ENCODE results near the gene MFRP.
A peak's percentile ranks its signal among the peaks of the same experiment; 100 is the strongest.

MFRP gene

GRCh38 chr11:119359365-119360214 is 13.1 kb upstream of the MFRP start:
- DNase-seq (ENCODE audit: low read depth in 1 of 2, low spot score in 1 of 2), result no peak

- no peak for DNase-seq (ENCODE audit: low read depth in 1 of 2, low spot score in 1 of 2)
These were observed 10.6 kb upstream of the MFRP start for GRCh38 chr11:119357074-119357473.

DNA sequence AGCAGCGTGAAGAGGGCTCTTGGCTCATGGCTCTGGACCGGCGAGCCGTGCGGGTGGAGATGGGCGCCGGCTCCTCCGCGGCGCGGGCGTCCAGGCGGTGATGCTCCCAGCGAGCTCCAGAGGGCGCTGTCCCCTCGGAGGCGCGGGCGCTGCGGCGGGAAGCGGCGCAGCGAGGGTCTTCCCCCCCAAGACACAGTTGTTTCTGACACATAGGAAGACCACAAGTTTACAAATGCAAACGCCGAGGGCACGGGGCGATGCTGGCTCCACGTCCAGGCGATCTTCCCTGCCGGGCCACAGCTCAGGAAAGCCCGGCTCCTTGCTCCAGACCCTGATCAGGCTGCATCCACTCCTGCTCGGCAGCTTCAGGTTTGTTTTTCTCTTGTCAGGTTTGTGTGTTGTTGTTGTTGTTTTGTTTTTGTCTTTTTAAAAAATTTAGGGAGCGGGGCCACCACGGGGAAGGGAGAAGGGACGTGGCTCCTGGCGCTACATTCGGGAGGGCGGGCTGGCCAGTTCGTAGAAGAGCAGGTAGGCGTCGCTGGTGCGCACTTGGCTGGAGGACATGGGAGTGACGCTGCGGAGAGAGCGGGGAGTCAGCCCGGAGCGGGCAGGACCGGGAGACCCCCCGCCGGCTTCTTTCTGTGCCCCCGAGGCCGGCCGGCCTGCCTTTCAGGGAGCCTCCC is 10.0 kb upstream of the MFRP start:
- DNase-seq (ENCODE audit: low read depth in 1 of 2, low spot score in 1 of 2), result peak; percentile 44 to 45

GRCh38 chr11:119355091-119355843 is 8.8 kb upstream of the MFRP start:
- no peak for DNase-seq (ENCODE audit: low read depth in 1 of 2, low spot score in 1 of 2)

- no peak for DNase-seq (ENCODE audit: low read depth in 1 of 2, low spot score in 1 of 2)
These were observed 6.4 kb upstream of the MFRP start for GRCh38 chr11:119352857-119353260.

- no peak for DNase-seq (ENCODE audit: low read depth in 1 of 2, low spot score in 1 of 2)
These were observed 4.7 kb upstream of the MFRP start for GRCh38 chr11:119351232-119351631.

GRCh38 chr11:119350302-119350701 is 3.8 kb upstream of the MFRP start:
- DNase-seq (ENCODE audit: low read depth in 1 of 2, low spot score in 1 of 2), result no peak

DNA sequence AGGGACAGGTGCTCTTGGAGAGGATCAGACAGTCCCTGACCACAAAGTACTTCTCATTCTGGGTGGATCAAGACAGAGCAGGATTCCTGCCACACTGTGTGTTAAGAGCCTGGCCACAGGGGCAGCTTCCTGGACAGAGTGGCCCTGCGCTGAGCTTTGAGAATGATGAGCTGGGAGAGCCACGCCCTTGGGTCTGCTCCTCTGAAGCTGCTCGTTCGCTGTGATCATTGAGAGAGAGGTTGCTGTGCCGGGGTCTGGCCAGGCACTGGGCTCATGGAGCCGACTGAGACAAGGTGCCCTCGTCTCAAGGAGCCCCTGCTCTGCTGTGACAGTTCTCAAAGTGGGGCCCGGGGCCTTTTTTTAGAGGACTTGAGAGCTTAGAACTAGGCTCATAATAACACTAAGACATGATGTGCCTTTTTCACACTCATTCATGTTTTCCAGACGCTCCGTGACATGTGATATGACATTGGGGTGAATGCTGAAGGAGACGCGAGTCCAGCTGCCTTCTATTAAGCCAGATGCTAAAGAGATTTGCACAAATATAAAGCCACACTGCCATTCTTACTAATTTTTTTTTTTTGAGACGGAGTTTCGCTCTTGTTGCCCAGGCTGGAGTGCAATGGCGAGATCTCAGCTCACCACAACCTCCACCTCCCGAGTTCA is 1.6 kb upstream of the MFRP start:
- no peak for DNase-seq (ENCODE audit: low read depth in 1 of 2, low spot score in 1 of 2)

DNA sequence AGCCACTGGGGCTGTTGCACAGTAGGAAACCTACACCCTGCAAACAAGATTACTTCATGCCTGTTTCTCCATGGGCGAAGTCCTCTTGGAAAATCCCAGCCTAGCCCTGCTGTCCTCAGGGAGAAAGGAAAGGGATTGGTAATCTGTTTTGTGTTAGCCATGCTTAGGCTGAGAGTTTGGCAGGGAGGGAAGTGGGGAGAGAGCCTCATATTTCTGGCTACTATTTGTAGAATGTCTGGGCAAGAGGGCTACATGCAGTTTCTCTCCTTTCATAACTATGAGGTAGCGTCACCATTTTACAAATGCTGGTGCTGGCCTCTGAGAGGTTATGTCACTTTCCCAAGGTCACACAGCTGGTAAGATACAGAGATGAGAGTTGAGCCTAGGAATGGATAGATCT is 737 bp upstream of the MFRP start:
- no peak for DNase-seq (ENCODE audit: low read depth in 1 of 2, low spot score in 1 of 2)

GRCh38 chr11:119345685-119346084 is 820 bp downstream of the MFRP start:
- DNase-seq (ENCODE audit: low read depth in 1 of 2, low spot score in 1 of 2), result no peak

DNA sequence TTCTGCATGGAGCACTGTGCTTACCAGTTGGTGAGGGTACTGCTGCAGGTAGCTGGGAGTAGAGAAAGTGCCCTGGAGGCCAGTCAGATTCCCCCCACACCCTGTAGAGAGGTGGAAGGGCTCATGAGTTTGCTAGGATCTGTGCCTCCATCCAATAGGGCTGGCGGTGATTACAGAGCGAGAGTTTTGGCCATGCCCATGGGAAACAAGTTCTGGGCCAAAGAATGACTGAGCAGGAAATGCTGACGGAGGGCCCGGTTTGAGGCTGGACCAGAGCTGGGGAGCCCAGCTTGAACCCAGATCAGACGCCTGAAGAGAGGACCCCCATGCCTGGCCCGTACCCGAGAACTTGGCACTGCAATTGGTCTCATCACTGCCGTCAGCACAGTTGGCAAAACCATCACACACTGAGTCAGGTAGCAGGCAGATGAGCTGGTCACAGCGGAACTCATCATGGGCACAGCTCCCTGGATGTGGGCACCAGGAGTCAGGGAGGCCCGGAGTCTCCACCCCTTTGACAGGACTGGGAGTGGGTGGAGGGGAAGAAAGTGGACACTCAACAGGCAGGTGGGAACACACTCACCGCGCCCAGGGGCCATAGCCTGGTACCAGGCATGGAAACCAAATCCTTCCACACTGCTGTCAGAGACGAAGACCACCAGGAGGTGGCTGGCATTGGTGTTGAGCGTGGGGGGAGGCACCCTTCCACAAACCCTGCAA is 2.1 kb downstream of the MFRP start:
- DNase-seq (ENCODE audit: low read depth in 1 of 2, low spot score in 1 of 2), result no peak

GRCh38 chr11:119343726-119344125 is 2.8 kb downstream of the MFRP start:
- DNase-seq (ENCODE audit: low read depth in 1 of 2, low spot score in 1 of 2), result no peak

GRCh38 chr11:119342362-119343130 is 4.0 kb downstream of the MFRP start:
- DNase-seq (ENCODE audit: low read depth in 1 of 2, low spot score in 1 of 2), result no peak

GRCh38 chr11:119342023-119342300 is 4.5 kb downstream of the MFRP start:
- DNase-seq (ENCODE audit: low read depth in 1 of 2, low spot score in 1 of 2), result no peak

DNA sequence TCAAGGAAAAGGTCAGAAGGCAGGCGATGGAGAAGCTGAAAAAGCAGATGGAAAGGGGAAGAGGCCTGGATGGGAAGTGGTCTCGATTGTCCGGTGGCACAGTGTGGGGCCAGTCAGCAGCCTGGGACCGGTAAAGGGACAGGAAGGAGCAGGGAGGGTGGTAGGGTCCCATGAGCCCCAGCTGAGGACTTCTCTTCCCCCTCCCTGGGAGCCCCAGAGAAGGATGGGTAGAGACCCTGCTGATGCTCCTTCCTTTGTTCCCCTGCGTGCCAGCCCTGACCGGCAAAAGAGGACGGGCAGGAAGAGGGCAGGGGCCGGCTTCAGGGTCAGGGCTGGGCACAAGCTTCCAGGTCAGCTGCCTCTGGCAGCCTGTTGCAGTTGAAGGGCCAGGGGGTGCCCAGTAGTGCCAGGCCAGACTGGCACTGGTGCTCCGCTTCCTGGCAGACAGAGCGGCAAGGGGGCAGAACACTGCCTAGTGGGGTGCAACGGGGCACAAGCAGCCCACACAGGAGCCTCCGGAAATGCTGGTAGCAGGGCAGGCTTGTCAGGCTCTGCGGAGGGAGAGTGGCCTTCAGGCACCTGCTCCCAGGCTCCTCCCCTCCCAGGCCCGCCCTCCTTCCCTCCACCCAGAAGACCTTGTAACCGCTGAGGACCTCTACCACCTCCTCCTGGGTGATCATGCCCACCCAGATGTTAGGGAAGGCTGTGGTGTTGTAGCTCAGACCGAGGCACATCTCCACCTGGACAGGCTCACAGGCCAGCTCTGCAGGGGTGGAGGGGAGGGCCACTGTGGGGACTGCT is 5.1 kb downstream of the MFRP start:
- DNase-seq (ENCODE audit: low read depth in 1 of 2, low spot score in 1 of 2), result no peak

DNA sequence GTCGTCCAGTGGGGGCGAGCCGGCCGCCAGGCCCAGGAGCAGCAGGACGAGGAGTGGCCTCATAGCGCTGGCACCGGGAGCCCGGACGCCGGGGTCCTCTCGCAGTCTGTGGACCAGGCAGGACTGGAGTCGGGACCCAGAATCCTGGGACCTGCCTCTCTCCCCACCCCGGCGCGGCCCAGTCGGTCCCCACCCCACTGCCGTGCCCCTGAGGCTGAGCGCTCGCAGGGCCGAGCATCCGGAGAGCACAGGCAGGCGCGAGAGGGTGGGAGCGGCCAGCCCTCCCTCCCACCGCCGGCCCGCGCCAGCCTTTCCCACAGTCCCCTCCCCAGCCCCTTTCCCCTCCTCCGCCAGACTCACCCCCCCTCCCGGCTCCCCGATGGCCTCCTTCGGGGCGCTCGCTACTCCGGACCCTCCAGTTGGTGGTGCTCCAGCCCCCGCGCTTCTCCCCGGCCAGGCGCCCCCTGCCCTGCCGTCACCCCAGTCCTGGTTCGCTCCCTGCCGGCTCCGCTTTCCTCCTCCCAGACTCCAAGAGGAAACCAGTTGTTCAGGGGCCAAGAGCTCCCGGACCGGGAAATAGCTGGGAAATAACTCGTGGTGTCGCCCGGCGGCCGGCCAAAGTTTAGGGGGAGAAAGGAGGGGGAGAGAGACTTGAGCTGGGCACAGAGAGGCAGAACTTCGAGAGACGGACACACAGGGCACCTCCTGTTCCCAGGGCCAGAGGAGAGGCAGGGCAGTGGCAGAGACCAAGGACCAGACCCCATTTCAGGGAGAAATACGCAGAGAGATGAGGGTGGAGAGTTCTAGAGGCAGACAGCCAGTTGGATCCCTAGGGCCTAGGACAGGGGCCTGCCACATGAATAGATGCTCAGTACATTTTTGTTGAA is 5.9 kb downstream of the MFRP start, which contains the start of gene C1QTNF5:
Gene C1QTNF5 (minus strand): TSS at position 549 of the 887 bp plus-strand sequence. CDS start 486 bp downstream, at position 63.
- DNase-seq (ENCODE audit: low read depth in 1 of 2, low spot score in 1 of 2), result no peak

GRCh38 chr11:119339589-119340334 is 6.7 kb downstream of the MFRP start:
- no peak for DNase-seq (ENCODE audit: low read depth in 1 of 2, low spot score in 1 of 2)
